ENCODE measurements around the gene CACNB1. TPM values are rescaled to one million over a fixed set of nuclear protein-coding genes. Genes with fewer than 3 reads are reported as not detected.

Gene CACNB1
- total RNA-seq, 6 donors from 2014 or later = 28.8 to 149 (median 34.0) TPM

GRCh38 chr17:39227364-39227919 is 30.0 kb upstream of the CACNB1 start:
- H3K9me3 ChIP-seq = no peaks in the 10 kb centered on the region
- H3K36me3 ChIP-seq = no peaks in the 10 kb centered on the region
- peaks cover 24 to 36% (median 33%) of the 10 kb centered on the region in 4 donors for H3K4me1 ChIP-seq
- ATAC-seq (ENCODE audit: low FRiP score in 2 of 2) (no peak), DNase-seq (no peak)
- no peak overlapping the region for H3K27ac ChIP-seq
- TF ChIP-seq POLR2A (IDR thresholded peaks at IDR 0.05) = no peak
- no peak for TF ChIP-seq POLR2AphosphoS5 (IDR thresholded peaks at IDR 0.05)
- TF ChIP-seq CTCF (IDR thresholded peaks at IDR 0.05) = no peak
- TF ChIP-seq EP300 (IDR thresholded peaks at IDR 0.05) = no peak
- peaks cover 0 to 30% (median 17%) of the 10 kb centered on the region in 4 donors for H3K27me3 ChIP-seq
- no peak overlapping the region for H3K4me3 ChIP-seq
- 90% methylated on average over 2 of the region's 2 CpGs; no CpG with 5 or more reads in 1 of the 2 donors for WGBS, 2 donors

GRCh38 chr17:39225959-39226683 is 28.7 kb upstream of the CACNB1 start:
- Histone ChIP-seq H3K27me3 (peaks cover 0 to 30% (median 17%) of the 10 kb centered on the region in 4 donors), H3K4me3 (peak overlapping the region in 3 of 4 donors; percentile 28 to 49 (median 38)), H3K36me3 (no peaks in the 10 kb centered on the region), H3K4me1 (peaks cover 19 to 23% (median 22%) of the 10 kb centered on the region in 4 donors), H3K9me3 (no peaks in the 10 kb centered on the region), H3K27ac (no peak overlapping the region)
- DNase-seq = peak in 1 of 2 donors; percentile 86
- ATAC-seq (ENCODE audit: low FRiP score in 2 of 2) = peak in 1 of 2 donors; percentile 90
- TF ChIP-seq EP300 (IDR thresholded peaks at IDR 0.05) (no peak), POLR2A (IDR thresholded peaks at IDR 0.05) (no peak), CTCF (IDR thresholded peaks at IDR 0.05) (no peak), POLR2AphosphoS5 (IDR thresholded peaks at IDR 0.05) (no peak)
- 14 to 17% methylated on average over 23 to 24 of the region's 24 CpGs for WGBS, 2 donors

- Histone ChIP-seq H3K4me3 (peak within 1 kb of the TSS in 3 of 4 donors; percentile 28 to 49 (median 38)), H3K27me3 (peaks cover 0 to 30% (median 17%) of the 10 kb centered on the region in 4 donors)
Observed at GRCh38 chr17:39225308-39225958, 28.0 kb upstream of the CACNB1 start, which contains the start of gene STAC2. TSS of gene STAC2 (minus strand) at chr17:39225945. CDS start at chr17:39225502, 443 bp downstream.

GRCh38 chr17:39224778-39225307 is 27.4 kb upstream of the CACNB1 start:
- Histone ChIP-seq H3K27ac (no peak overlapping the region), H3K9me3 (no peaks in the 10 kb centered on the region), H3K4me3 (peak overlapping the region in 3 of 4 donors; percentile 28 to 49 (median 38)), H3K27me3 (peaks cover 0 to 30% (median 17%) of the 10 kb centered on the region in 4 donors), H3K4me1 (peaks cover 19 to 22% (median 21%) of the 10 kb centered on the region in 4 donors), H3K36me3 (no peaks in the 10 kb centered on the region)
- peak in 1 of 2 donors; percentile 58 for ATAC-seq (ENCODE audit: low FRiP score in 2 of 2)
- TF ChIP-seq EP300 (IDR thresholded peaks at IDR 0.05) (no peak), POLR2AphosphoS5 (IDR thresholded peaks at IDR 0.05) (no peak), CTCF (IDR thresholded peaks at IDR 0.05) (no peak), POLR2A (IDR thresholded peaks at IDR 0.05) (no peak)
- WGBS, 2 donors = 4 to 5% methylated on average over 8 to 47 of the region's 68 CpGs
- peak in 1 of 2 donors; percentile 87 for DNase-seq

More at GRCh38 chr17:39225308-39225958, 28.0 kb upstream of the CACNB1 start, which contains the start of gene STAC2:
- DNase-seq (peak in 1 of 2 donors; percentile 83), ATAC-seq (ENCODE audit: low FRiP score in 2 of 2) (peak in 1 of 2 donors; percentile 28)
- no peaks in the 10 kb centered on the region for H3K36me3 ChIP-seq
- no peaks in the 10 kb centered on the region for H3K9me3 ChIP-seq
- TF ChIP-seq EP300 (IDR thresholded peaks at IDR 0.05) (no peak), POLR2AphosphoS5 (IDR thresholded peaks at IDR 0.05) (no peak), POLR2A (IDR thresholded peaks at IDR 0.05) (no peak), CTCF (IDR thresholded peaks at IDR 0.05) (no peak)
- H3K27ac ChIP-seq = no peak within 1 kb of the TSS
- peaks cover 18 to 22% (median 19%) of the 10 kb centered on the region in 4 donors for H3K4me1 ChIP-seq
- 2 to 3% methylated on average over 15 to 50 of the region's 71 CpGs for WGBS, 2 donors
